Measurements from ENCODE around the gene STAB1. TPM values are rescaled to one million over a fixed set of nuclear protein-coding genes. Genes with fewer than 3 reads are reported as not detected.

STAB1 gene
- total and polyA plus RNA-seq, 2 of the 8 experiments (the other 6 are each of a cell fraction or from before 2014, with no cell fraction given): 1.0 to 1.9 TPM

DNA sequence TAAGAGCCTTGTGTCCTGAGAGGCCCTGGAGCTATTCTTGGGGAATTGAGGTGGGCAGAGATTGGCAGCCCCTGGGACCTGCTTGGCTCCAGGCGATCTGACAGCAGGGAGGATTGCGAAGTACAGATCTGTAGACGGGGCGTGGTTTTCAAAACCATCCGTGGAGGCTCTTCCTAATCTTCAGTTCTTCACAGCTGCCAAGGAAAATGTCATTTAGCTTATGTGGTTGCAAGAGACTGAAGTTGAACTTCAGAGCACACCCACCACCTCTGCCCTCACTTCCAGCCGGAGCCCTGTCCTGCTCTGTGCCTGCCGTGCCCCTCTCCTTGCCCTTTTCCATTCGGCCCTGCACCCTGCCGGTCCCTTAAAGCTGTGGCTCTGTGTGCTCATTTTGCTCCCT lies 26.8 kb upstream of the STAB1 start:
- WGBS, 2 experiments (ENCODE audit: extremely low coverage in 1 of 2, insufficient coverage in 1 of 2, insufficient read length in 1 of 2, insufficient replicate concordance in 2 of 2, low coverage in 1 of 2, low lambda C conversion rate in 2 of 2, missing lambda C conversion rate in 1 of 2): 91% methylated on average over 9 of the region's 9 CpGs; no CpG with 5 or more reads in 1 of the 2 experiments
- POLR2A ChIA-PET (ENCODE audit: partially characterized antibody): interaction anchor here (1.0 to 2.0 kb wide), 3 partner anchors 9 to 56 kb away, joined by 3 to 5 read pairs (median 3); no protein-coding TSS in a partner anchor
- peaks cover 0 to 16% of the 10 kb centered on the region in 2 experiments; a peak in 1 of 4 replicates for H3K79me2 ChIP-seq (ENCODE audit: control insufficient read depth in 1 of 2, insufficient read depth in 2 of 2, low read length in 2 of 2)
- H2BK12ac ChIP-seq (ENCODE audit: low read depth, low read length): no peak overlapping the region
- H3K36me3 ChIP-seq (ENCODE audit: control insufficient read depth in 2 of 4, insufficient read depth in 4 of 4, low read length in 3 of 4): peaks cover 6 to 37% (median 17%) of the 10 kb centered on the region in 4 experiments; a peak in 7 of 8 replicates
- H4K91ac ChIP-seq (replicated peaks; ENCODE audit: insufficient read length, low read length): no peak overlapping the region
- peaks cover 2 to 23% of the 10 kb centered on the region in 2 experiments for H4K20me1 ChIP-seq (replicated peaks in 1 of 2; ENCODE audit: control insufficient read depth in 1 of 2, insufficient read depth in 2 of 2, low read length in 2 of 2)
- no peaks in the 10 kb centered on the region; a peak in 3 of 7 replicates for H3K4me1 ChIP-seq (replicated peaks in 1 of 4; ENCODE audit: control insufficient read depth in 3 of 4, insufficient read depth in 4 of 4, low read length in 3 of 4)
- no peak overlapping the region for H3K4ac ChIP-seq (replicated peaks; ENCODE audit: insufficient read length, low read depth, low read length)
- no peak overlapping the region for H4K5ac ChIP-seq (ENCODE audit: insufficient read length, low read depth, low read length)
- H3K4me2 ChIP-seq (ENCODE audit: insufficient read depth in 1 of 2, low read depth in 2 of 2, low read length in 2 of 2): no peak overlapping the region
- no peak overlapping the region for H3K14ac ChIP-seq (ENCODE audit: insufficient read length)
- peaks cover 14% of the 10 kb centered on the region for H3K79me1 ChIP-seq (ENCODE audit: low read depth, low read length)
- CTCF ChIA-PET (ENCODE audit: partially characterized antibody): interaction anchor here (0.8 to 8.1 kb wide), 7 partner anchors 10 to 76 kb away, joined by 3 to 79 read pairs (median 6); partner anchors contain the start of genes NISCH, SEMA3G and STAB1
- H3K18ac ChIP-seq (ENCODE audit: extremely low read depth, low read length): no peak overlapping the region
- no peak overlapping the region for H2BK15ac ChIP-seq (ENCODE audit: low read length)
- H2AK5ac ChIP-seq (ENCODE audit: low read depth, low read length): no peak overlapping the region
- H2BK120ac ChIP-seq (replicated peaks; ENCODE audit: low read depth, low read length): no peak overlapping the region
- H3K27me3 ChIP-seq (replicated peaks in 1 of 4; ENCODE audit: control insufficient read depth in 3 of 4, extremely low read depth in 1 of 4, insufficient read depth in 3 of 4, low read length in 3 of 4): no peaks in the 10 kb centered on the region; a peak in 1 of 7 replicates
- H3K23me2 ChIP-seq (ENCODE audit: low read depth, low read length): no peaks in the 10 kb centered on the region
- H2BK20ac ChIP-seq (ENCODE audit: low read length): no peak overlapping the region
- no peak overlapping the region for H3K27ac ChIP-seq (ENCODE audit: low read depth, low read length)
- no peak overlapping the region for H2BK5ac ChIP-seq (ENCODE audit: low read depth, low read length)
- no peak overlapping the region for H3K56ac ChIP-seq (replicated peaks; ENCODE audit: insufficient read length, low read depth, low read length)
- H3K23ac ChIP-seq (ENCODE audit: insufficient read length): no peak overlapping the region
- no peak for FAIRE-seq
- H3K4me3 ChIP-seq (ENCODE audit: extremely low read depth in 1 of 4, insufficient read depth in 2 of 4, low read depth in 3 of 4, low read length in 4 of 4): no peak overlapping the region
- H2AFZ ChIP-seq (ENCODE audit: low read length): no peak overlapping the region
- H4K8ac ChIP-seq (ENCODE audit: extremely low read depth, insufficient read depth, low read length): no peak overlapping the region
- no peaks in the 10 kb centered on the region for H3K9me3 ChIP-seq (ENCODE audit: insufficient read depth in 2 of 2, low read depth in 1 of 2, low read length in 1 of 2)
- DNase-seq (ENCODE audit: low read depth in 1 of 2, low spot score in 2 of 2): no peak
- H3K9ac ChIP-seq (replicated peaks in 1 of 4; ENCODE audit: extremely low read depth in 1 of 4, low read depth in 3 of 4, low read length in 3 of 4): 0 out of 7 replicates have a peak overlapping the region, but pooled peaks of 1 of the 4 experiments have one; percentile 11
- no peak for TF ChIP-seq FOSL1 (IDR thresholded peaks at IDR 0.05; ENCODE audit: insufficient read depth, low read depth, low read length)
- TF ChIP-seq KDM5A (IDR thresholded peaks at IDR 0.05; ENCODE audit: low read length): no peak
- TF ChIP-seq BCL11A (IDR thresholded peaks at IDR 0.05; ENCODE audit: low read depth in 2 of 2, low read length in 2 of 2): no peak
- no peak for TF ChIP-seq POLR2AphosphoS5 (IDR thresholded peaks at IDR 0.05; ENCODE audit: low read depth, low read length)
- TF ChIP-seq SP1 (IDR thresholded peaks at IDR 0.05; ENCODE audit: low read depth, low read length): no peak
- TF ChIP-seq, protein P1, sequence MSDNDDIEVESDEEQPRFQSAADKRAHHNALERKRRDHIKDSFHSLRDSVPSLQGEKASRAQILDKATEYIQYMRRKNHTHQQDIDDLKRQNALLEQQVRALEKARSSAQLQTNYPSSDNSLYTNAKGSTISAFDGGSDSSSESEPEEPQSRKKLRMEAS (IDR thresholded peaks at IDR 0.05): no peak
- no peak for TF ChIP-seq PHF8 (conservative IDR thresholded peaks at IDR 0.05; ENCODE audit: low read depth, low read length)
- no peak for TF ChIP-seq HDAC6 (IDR thresholded peaks at IDR 0.05; ENCODE audit: low read depth, low read length)
- no peak for TF ChIP-seq BRCA1 (IDR thresholded peaks at IDR 0.05; ENCODE audit: low read depth, low read length)
- no peak for TF ChIP-seq CTBP2 (IDR thresholded peaks at IDR 0.05; ENCODE audit: borderline replicate concordance, insufficient read depth, insufficient read length, low read length)
- no peak for TF ChIP-seq JUN (IDR thresholded peaks at IDR 0.05; ENCODE audit: low read depth, low read length)
- TF ChIP-seq GABPA (IDR thresholded peaks at IDR 0.05; ENCODE audit: borderline replicate concordance, insufficient read depth, low read length): no peak
- TF ChIP-seq SIN3A (conservative IDR thresholded peaks at IDR 0.05 in 1 of 2, IDR thresholded peaks at IDR 0.05 in 1 of 2; ENCODE audit: low read depth in 1 of 2, low read length in 2 of 2): no peak
